T47D (cell line): ENCODE results near the gene SH2D6.

Source experiments
- DNase-seq, 2 experiments: peaks; one replicate each; pipeline versions ENCODE4 v3.0.0 to v3.0.0-alpha.2; 2011 to 2012; ENCODE audit warnings: low read depth in 1 of 2, low spot score in 1 of 2
- JUND ChIP-seq: IDR thresholded peaks from 2 replicates; pipeline ENCODE4 v1.6.1; 2012; ENCODE audit warnings: low read depth
- in situ Hi-C: cut with HindIII; loops from 2 replicates; pipeline ENCODE4 v1.10.0; 2016; ENCODE audit warnings: low sequenced_read_pairs, low pct_unique_long_range_greater_than_20kb

The SH2D6 gene

DNA sequence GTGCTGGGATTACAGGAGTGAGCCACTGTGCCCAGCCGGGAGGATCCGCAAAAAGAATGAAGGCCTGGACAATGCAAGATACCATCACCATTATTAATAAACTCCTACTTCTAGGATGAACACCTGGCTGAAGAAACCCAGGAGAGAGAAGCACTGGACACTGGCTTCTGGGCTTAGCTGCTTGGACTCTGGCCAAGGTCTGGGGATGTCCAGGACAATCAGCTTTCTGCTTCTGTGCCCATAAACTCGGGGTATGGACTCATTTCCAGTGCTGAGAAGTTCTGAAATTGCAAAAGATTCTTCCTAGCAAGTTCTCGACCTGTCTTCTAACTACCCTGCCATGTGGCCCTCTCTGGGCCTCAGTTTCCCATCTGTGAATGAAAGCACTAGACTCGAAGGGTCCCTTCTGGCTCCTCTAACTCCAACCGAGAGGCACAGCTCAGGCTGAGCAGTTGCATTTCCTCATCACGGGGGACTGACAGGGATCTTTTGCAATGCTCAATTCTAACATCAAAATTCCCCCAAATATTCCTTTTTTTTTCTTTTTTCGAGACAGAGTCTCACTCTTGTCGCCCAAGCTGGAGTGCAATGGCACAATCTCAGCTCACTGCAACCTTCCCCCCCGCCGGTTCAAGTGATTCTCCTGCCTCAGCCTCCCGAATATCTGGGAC is 2.4 kb upstream of the SH2D6 start:
- no peak for TF ChIP-seq JUND
- in situ Hi-C loops, result no loop called here

DNA sequence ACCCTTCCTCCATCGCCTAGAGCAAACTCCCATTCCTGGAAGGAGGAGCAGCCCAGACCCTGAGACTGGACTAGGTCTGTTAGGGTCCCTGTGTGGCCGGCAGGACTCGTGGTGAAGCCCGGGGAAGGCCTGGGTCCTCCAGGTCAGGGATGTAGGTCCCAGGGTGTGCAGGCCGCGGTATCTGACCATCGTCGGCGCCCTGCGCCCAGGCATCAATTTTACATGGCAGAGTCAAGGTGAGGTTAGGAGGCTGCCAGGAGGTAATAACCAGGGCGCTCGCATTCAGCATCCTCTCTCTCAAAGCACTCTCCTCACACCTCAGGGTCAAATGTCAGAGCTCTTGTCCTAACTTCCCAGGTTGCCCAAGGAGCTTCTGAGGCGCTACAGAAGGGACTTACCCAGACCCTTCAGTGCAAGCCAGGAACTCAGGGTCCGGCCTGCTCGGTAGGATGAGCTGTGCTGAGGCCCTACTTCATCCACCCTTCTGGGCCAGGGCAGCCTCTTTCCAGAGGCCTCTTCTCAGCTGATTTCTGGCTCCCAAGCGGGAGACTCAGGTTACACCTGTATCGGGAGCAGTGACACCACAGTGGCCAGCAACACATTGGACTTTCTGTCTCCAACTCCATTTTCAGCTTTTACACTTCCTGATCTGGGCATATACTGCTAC is 628 bp downstream of the SH2D6 start:
- DNase-seq, result no peak
- TF ChIP-seq JUND, result no peak
- in situ Hi-C loops, result no loop called here

More for the DNA sequence above, 2.4 kb upstream of the SH2D6 start:
- DNase-seq, result no peak

GRCh38 chr2:85420536-85421259 is 2.2 kb downstream of the SH2D6 start:
- peak; percentile 78 to 92 for DNase-seq
- no peak for TF ChIP-seq JUND
- in situ Hi-C loops, result no loop called here

DNA sequence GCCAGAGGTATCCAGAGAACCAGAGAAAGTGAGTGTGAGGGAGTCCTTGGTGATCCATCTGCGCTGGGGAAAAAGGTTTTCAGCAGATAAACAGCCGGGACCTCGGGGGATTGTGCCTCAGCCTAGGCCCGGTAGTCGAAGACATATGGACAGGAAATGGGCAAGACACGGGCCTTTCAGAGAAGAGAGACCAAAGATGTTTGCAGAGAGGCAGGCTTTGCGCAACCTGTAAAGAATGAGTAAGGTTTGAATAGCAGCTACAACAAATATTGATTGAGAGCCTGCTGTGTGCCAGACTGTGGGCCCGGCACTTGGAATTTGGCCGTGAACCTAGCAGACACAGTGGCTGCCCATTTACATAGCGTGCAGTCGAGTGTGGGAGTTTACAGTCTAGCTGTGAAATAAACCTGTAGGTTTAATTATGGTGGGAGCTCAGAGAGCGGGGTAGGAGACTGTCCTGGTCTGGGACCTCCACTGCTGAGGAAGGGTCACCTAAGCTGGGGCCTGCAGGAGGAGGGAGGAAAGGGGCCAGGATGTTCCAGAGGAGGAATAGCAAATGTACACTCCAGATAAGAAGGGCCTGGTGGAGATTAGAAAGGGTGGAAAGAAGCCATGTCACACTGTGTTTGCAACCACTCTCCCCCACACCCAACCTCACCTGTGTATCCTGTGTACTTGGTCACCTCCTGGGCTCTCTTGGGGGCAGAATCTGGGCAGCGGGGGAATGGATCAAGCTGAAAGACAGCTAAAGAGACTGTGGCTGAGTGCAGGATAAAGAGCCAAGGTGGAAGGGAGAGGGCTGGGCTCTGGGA is 3.0 kb downstream of the SH2D6 start:
- peak; percentile 34; the same call in 1 of the 2 replicates for TF ChIP-seq JUND
- in situ Hi-C loops, result no loop called here
- DNase-seq, result peak in 1 of 2 experiments; percentile 95

- TF ChIP-seq JUND, result no peak
- DNase-seq, result no peak
- in situ Hi-C loops, result no loop called here
Measured at GRCh38 chr2:85422072-85422457, 3.6 kb downstream of the SH2D6 start.

GRCh38 chr2:85423525-85423924 is 5.0 kb downstream of the SH2D6 start:
- in situ Hi-C loops, result no loop called here

GRCh38 chr2:85425588-85425987 is 7.1 kb downstream of the SH2D6 start:
- DNase-seq, result no peak
- TF ChIP-seq JUND, result no peak
- in situ Hi-C loops, result no loop called here

More at GRCh38 chr2:85423525-85423924, 5.0 kb downstream of the SH2D6 start:
- DNase-seq, result no peak
- TF ChIP-seq JUND, result no peak

- TF ChIP-seq JUND, result no peak
- DNase-seq, result no peak
- in situ Hi-C loops, result no loop called here
Measured at GRCh38 chr2:85427300-85427835, 8.9 kb downstream of the SH2D6 start.

DNA sequence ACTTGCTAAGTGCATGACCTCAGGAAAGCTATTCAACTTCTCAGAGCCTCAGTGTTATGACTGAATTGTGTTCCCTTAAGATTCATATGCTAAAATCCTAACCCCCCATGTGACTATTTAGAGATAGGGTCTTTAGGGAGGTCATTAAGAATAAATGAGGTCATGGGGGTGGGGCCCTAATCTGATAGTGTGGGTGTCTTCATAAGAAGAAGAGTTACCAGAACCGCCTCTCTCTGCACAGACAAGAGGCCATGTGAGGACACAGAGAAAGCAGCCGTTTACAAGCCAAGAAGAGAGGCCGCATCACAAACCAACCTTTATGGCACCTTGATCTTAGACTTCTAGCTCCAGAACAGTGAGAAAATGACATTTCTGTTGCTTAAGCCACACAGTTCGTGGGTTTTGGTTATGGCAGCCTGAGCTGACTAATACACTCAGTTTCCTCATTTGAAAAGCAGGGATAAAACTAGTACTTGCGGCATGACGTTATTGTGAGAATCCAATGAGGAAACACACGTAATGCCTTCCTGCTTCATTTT is 9.9 kb downstream of the SH2D6 start:
- TF ChIP-seq JUND, result no peak
- in situ Hi-C loops, result no loop called here
- no peak for DNase-seq

DNA sequence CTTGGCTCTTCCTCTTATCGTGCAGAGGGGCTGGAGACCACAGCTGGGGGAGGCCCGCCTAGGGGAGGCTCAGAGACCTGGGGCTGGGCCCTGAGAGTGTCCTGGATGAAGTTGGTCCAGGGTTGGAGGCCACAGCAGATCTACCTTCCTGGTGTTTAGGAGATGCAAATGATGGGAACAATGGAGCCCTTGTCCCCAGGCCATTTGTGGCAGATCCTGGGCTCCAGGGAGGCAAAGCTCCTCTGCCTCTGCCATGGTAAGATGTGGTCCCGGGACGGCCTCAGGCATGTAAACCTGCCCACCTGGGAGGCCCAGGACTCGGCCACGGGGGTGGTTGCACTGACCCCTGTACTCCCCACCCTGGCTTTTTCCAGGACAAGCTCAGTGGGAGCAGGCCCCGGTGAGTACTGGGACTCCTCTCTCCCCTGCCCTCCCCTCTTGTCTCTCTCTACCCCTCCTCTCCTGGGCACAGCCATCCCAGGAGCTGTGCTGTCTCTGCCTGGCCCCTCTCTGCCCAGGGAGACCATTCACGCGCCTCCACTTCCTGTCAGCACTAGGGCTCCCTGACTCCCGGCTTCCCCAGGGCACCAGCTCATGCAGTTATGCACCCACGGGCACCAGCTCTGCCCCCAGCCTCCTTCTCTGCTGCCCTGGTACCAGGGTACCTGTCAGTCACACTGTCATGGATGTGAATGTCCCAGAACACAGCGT is 10.9 kb downstream of the SH2D6 start:
- in situ Hi-C loops, result no loop called here
- no peak for DNase-seq
- no peak for TF ChIP-seq JUND

- TF ChIP-seq JUND, result no peak
- DNase-seq, result no peak
- in situ Hi-C loops, result no loop called here
Measured at GRCh38 chr2:85429924-85430289, 11.4 kb downstream of the SH2D6 start.
